Superior temporal gyrus (tissue), 1 donor: Measurements from ENCODE around the gene OR51B6.
"Not testable (repeated sequence)": the region's sequence is repeated elsewhere in the genome, so short reads cannot be mapped to it uniquely, and the experiment has no call there.

ENCODE experiments used
- DNase-seq: peaks from one replicate; pipeline ENCODE4 v3.0.0-alpha.2; 2016; ENCODE audit errors: extremely low spot score

The OR51B6 gene

GRCh38 chr11:5366365-5366764 lies 15.1 kb downstream of the OR51B6 start:
- not testable (repeated sequence) for DNase-seq

GRCh38 chr11:5366856-5367255 lies 15.5 kb downstream of the OR51B6 start:
- DNase-seq, result no peak

- no peak for DNase-seq
Observed at GRCh38 chr11:5367448-5368074, 16.3 kb downstream of the OR51B6 start.

DNA sequence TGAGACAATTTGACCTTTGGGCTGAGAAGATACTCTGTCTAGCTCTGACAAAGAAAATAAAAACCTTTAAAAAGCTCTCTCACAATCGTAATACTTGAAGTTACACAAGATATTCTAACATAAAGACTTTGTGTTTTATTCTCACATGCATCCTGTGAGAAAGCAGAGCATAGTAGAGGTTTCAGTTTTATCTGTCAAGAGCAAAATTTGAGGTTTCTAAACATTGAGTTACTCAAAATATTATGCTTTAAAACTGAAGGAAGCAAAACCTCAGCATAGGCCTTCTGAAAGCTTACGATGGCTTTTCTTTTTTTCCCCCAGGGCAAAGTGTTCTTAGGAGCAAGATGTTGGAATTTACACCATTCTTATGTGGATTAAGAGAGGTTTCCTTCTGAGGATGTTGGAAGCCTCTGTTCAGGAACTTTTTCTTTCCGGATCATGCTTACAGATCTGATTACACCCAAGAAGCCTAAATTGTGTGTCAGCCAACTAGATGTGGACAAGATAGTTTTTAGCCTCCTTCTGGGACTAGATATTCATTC lies 17.3 kb downstream of the OR51B6 start:
- no peak for DNase-seq

DNA sequence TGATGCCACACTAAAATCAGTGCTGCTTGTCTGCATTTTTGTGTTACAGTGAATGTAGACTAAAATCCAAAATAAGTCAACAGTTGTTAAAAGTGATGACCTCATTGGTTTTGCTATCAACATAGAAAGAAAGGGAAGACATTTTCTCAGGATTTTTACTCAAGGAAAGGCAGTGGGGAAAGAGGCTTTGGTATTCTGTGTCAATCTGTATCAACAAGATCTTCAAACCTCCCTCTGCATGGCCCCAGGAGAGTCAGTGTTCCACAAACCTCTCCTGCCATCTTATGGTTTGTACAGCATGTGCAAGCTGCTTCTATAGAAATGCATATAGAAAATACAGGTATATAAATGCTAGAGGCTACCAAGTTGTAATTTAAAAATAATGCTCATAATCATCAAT lies 18.5 kb downstream of the OR51B6 start:
- no peak for DNase-seq

GRCh38 chr11:5380740-5381342 lies 29.5 kb downstream of the OR51B6 start:
- DNase-seq, result peak; percentile 77

DNA sequence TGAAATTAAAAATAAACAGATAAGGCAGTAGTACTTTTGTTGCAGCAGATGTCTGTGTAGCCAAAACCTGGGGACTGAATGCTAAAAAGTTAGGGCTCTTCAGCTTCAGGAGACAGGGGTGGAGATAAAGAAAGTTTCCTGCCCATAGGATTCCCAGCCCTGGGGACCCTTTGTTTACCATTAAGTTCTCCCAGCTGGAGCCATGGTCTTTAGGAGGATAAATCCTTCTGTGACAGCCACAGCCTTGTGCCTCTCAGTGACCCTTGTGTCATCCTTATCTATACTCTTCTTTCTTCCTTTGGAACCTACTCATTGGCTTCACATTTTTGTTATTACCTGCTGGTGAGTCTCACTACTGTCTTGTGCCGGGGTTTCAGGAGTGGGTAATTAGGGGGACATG lies 32.3 kb downstream of the OR51B6 start, which contains the start of gene OR51M1:
OR51M1 (plus strand) TSS at position 237 of the 400 bp plus-strand sequence. CDS start 5,587 bp downstream, outside the sequence.
- DNase-seq, result no peak

DNA sequence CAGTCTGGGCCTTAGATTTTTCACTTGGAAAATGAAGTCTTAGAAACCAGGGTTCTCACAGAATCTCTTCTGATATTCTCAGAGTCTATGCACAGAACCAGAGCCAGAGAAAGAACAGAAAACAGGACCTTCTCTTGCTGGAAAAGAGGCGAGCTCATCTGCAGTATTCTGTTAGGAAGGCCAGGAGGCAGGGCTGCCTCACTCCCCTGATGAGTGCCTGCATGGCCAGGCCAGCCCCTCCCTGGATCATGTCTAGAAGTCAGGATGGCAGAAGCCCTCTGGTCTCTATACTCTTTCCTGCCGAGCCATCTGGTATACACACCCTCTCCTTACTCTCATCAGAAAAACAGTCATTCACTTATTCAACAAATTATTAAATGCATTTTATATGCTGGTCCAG lies 33.0 kb downstream of the OR51B6 start:
- no peak for DNase-seq

- no peak for DNase-seq
Observed at GRCh38 chr11:5390210-5390609, 38.9 kb downstream of the OR51B6 start.

- no peak for DNase-seq
Observed at GRCh38 chr11:5394091-5394490, 42.8 kb downstream of the OR51B6 start.

- DNase-seq, result no peak
Observed at GRCh38 chr11:5398936-5399335, 47.6 kb downstream of the OR51B6 start.
